ENCODE results near the gene LDB3.

GRCh38 chr10:86699541-86699940 is 31.2 kb downstream of the LDB3 start:
- no peak for TF ChIP-seq CTCF (conservative IDR thresholded peaks at IDR 0.05 in 1 of 2, IDR thresholded peaks at IDR 0.05 in 1 of 2; ENCODE audit: low read depth in 1 of 2, low read length in 2 of 2)
- no peak for TF ChIP-seq EZH2 (IDR thresholded peaks at IDR 0.05; ENCODE audit: low read length, missing control alignments)

Data from fibroblast of lung (primary cell).